GM12891 (cell line): ENCODE data around the gene TNFAIP8.
"Not testable (repeated sequence)": the region's sequence is repeated elsewhere in the genome, so short reads cannot be mapped to it uniquely, and the experiment has no call there.

Experiments used
- DNase-seq: peaks from one replicate; pipeline ENCODE4 v3.0.0; 2011; ENCODE audit warnings: low spot score; ENCODE audit not compliant: insufficient read length
- FAIRE-seq: peaks from 2 replicates; lab custom pipeline; 2011; peaks lifted over from hg19 to GRCh38; lab: Jason Lieb, UNC
- PAX5 ChIP-seq: IDR thresholded peaks from 2 replicates; pipeline ENCODE4 v1.6.1; 2011; ENCODE audit warnings: low read length, moderate library complexity, mild to moderate bottlenecking; ENCODE audit not compliant: insufficient read depth, severe bottlenecking
- POLR2A ChIP-seq: IDR thresholded peaks from 2 replicates; pipeline ENCODE4 v1.6.1; 2011; ENCODE audit warnings: low read depth, low read length, control low read depth
- POLR2AphosphoS5 ChIP-seq: IDR thresholded peaks from 2 replicates; pipeline ENCODE4 v1.6.1; 2011; ENCODE audit warnings: low read depth, low read length, control low read depth
- POU2F2 ChIP-seq: IDR thresholded peaks from 2 replicates; pipeline ENCODE4 v1.6.1; 2011; ENCODE audit warnings: low read depth, mild to moderate bottlenecking, control low read depth, low read length, moderate library complexity
- SPI1 ChIP-seq: IDR thresholded peaks from 2 replicates; pipeline ENCODE4 v1.6.1; 2011; ENCODE audit warnings: low read depth, low read length, control low read depth
- TAF1 ChIP-seq: IDR thresholded peaks from 2 replicates; pipeline ENCODE4 v1.6.1; 2011; ENCODE audit warnings: low read depth, low read length, control low read depth

Gene TNFAIP8

DNA sequence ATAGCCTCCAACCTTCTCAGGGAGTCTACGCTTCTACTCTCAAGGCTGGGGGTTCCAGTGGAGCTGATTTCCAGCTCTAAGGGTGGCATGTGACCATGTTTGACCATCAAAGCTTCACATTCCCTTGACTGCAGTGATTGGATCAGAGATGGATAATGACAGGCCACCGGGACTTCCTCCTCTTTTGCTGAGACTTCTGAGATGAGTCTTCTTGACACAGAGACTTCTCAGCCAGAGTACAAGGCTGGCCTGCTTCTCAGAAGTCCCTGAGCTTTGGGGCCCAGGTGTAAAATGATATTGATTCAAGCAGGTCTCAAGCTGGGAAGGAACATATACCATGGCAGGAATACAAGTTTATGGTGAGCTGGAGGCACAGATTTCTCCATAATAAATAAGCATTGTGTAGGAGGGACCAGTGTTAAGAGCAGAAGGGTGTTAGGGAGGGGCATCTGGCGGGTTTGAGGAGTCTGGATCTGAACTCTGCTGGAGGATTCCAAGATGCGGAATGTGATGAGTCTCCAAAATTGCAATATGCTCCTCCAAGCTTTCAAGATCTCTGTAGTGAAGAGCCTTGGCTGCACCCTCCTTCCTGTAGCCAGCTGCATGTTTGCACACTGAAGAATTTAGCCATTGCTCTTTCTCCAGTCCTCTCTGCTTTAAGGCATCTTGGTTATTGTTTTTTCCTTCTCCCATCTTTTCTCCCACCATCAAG, 54.8 kb downstream of the TNFAIP8 start:
- DNase-seq (no peak), FAIRE-seq (peak; percentile 85)
- TF ChIP-seq POLR2A (no peak), SPI1 (peak; percentile 49)

DNA sequence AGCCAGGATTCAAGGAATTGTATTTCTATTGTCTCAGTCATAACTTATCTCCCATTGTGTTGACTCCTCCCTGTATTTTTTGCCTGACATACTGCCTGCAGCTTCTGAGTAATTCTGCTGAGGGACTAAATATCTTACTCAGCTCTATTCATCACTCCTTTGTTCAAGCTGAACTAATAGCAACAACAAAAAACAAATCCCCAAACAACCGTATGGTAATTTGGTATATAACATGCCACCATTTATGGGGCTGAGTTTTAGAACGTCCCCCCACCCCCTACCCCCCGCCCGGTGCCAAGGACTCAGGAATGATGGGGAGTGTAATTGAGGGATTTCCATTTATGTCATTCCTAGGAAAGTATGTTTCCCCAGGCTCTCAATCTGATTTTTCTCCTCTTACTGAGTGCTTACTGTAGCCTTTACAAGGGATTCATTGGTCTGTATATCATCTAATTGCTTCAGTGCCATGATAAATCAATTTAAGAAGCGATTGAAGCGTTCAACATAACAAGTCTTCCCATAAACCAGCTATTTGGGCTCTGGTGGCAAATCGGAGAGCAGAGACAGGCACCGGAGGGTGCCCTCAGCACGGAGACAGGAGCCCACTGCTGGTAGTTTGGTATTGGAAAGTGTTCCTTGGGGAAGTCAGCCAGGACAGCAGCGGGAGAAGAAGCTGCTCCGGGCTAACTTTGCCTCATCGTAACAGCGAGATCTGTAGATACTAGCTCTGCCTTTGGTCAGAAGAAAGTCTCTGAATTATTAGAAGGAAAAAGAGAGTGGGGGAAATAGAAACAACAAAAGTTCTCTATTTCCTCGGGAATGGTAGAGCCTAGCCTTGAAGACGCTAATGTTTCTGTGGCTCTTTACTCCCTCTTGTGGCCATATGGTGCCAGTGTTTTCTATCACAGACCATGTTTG, 55.8 kb downstream of the TNFAIP8 start:
- no peak for TF ChIP-seq TAF1
- TF ChIP-seq PAX5, result no peak
- TF ChIP-seq SPI1, result no peak
- no peak for TF ChIP-seq POLR2AphosphoS5
- no peak for TF ChIP-seq POU2F2
- TF ChIP-seq POLR2A, result no peak
- DNase-seq (no peak), FAIRE-seq (peak; percentile 94)

GRCh38 chr5:119412279-119413227, 56.7 kb downstream of the TNFAIP8 start:
- TF ChIP-seq TAF1, result no peak
- no peak for TF ChIP-seq POU2F2
- no peak for TF ChIP-seq POLR2A
- DNase-seq (no peak), FAIRE-seq (no peak)

- TF ChIP-seq SPI1, result peak; percentile 24; the same call in 1 of the 2 replicates
- FAIRE-seq, DNase-seq: not testable (repeated sequence)
Measured at GRCh38 chr5:119414124-119414734, 58.4 kb downstream of the TNFAIP8 start.

DNA sequence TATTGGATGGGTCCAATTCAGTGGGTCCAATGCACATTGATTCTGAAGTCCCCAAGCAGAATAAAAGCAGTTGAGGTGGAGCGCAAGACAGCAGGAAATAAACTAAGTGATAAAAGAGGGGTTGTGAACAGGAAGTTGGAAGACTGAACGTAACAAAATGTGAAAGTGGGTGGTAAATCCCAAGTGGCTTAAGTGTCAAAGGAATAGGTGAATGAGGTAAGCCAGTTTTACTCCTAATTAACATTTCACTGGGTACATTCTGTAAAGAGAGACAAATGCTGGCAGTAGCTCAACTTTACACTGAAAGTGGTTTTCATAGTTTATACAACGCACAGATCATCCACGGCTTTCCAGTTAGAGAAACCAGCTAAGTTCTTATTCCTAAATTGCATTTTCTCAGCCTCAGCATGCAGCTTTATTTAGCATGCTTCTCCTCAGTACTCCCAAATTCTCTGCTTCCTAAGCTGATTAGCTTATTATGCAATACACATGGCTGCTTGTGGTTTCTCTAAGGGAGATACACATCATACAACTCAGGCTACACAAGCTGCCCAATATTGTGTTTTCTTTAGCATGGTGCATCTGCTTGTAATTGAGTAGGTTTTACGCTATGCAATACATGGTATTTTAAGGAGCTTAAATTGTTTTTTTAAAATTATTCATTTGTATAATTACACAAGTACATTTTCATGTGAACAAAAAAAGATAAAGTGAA, 62.2 kb downstream of the TNFAIP8 start:
- no peak for DNase-seq
- TF ChIP-seq PAX5 (no peak), POLR2AphosphoS5 (no peak), TAF1 (no peak), SPI1 (no peak), POLR2A (no peak), POU2F2 (no peak)
- peak; percentile 72 for FAIRE-seq

DNA sequence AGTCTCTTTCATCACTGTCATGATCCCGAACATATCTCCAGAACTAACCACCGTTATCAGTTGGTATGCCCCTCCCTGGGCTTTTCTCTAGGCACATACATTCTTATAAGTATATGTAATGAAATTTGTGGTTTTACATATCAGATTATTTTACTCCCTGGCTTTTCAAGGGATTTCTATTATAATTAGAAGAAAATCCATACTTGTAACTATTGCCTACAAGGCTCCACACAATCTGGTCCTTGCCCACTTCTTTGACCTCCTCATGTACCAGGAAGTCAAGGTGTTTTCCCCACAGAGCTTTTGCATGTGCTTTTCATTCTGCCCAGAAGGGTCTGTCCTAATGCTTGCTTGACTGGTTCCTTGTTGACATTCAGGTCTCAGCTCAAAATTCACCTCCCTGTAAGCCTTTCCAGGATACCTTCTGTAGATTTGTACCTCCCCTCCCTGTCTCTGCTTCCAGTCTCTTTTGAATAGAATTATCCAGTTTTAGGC, 62.8 kb downstream of the TNFAIP8 start:
- FAIRE-seq, result peak; percentile 75
- no peak for TF ChIP-seq SPI1
- no peak for TF ChIP-seq POLR2AphosphoS5
- no peak for TF ChIP-seq POLR2A
- TF ChIP-seq TAF1, result no peak
- no peak for TF ChIP-seq PAX5
- no peak for TF ChIP-seq POU2F2
- DNase-seq, result no peak

DNA sequence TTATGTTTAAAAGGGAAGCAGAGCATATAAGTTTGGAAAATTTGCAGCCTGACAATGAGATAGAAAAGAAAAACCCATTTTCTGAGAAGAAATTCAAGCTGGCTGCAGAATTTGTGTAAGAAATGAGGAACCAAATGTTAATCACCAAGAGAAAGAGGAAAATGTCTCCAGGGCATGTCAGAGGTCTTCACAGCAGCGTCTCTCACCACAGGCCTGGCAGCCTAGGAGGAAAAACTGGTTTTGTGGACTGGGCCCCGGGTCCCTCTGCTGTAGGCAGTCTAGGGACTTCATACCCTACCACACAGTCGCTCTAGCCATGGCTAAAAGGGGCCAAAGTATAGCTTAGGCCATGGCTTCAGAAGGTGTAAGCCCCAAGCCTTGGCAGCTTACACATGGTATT, 64.3 kb downstream of the TNFAIP8 start:
- no peak for DNase-seq
- FAIRE-seq, result no peak
- TF ChIP-seq TAF1 (no peak), POLR2AphosphoS5 (no peak), SPI1 (no peak), POLR2A (no peak), PAX5 (no peak), POU2F2 (no peak)

DNA sequence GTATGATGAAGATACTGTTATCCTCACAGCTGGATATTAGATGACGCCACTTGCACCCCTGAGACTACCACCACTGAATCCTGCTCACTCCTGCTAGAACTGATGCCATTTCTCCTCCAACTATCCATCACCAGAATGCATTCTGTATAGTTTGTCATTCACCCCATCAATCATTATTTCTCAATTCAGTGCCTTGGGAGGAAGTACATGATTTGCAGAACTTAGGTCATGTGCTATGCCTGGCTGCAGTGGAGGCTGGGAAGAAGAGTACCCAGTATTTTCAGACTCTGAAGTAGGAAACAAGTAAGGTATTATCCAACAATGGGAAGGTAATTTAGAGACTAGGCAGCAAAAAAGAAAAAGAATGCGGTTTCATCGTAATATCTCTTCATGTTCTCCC, 70.2 kb downstream of the TNFAIP8 start:
- no peak for TF ChIP-seq PAX5
- no peak for TF ChIP-seq SPI1
- TF ChIP-seq POLR2A, result no peak
- TF ChIP-seq POU2F2, result no peak
- no peak for TF ChIP-seq POLR2AphosphoS5
- no peak for TF ChIP-seq TAF1
- FAIRE-seq (no peak), DNase-seq (no peak)
